Upper lobe of left lung (tissue), 6 donors: ENCODE measurements around the gene ITPK1. TPM values are rescaled to one million over a fixed set of nuclear protein-coding genes. Genes with fewer than 3 reads are reported as not detected.

Source experiments
- ATAC-seq, 2 donors: fragments of 200-7000 bp; cut with Tn5 transposase; one replicate each; pipeline ENCODE4 v1.9.1; 2022; ENCODE audit warnings: mild to moderate bottlenecking in 2 of 2, moderate library complexity in 2 of 2; ENCODE audit not compliant: low FRiP score in 2 of 2
- DNase-seq, 2 donors: peaks; one replicate each; pipeline ENCODE4 v3.0.0-alpha.2; 2019 to 2020
- H3K27ac ChIP-seq, 4 donors: fragments of 200-600 bp; sonication (generic); one replicate each; pipeline ENCODE4 v1.5.1; 2016 to 2019
- H3K27me3 ChIP-seq, 4 donors: fragments of 200-600 bp; sonication (generic); one replicate each; pipeline ENCODE4 v1.5.1; 2017 to 2019
- H3K36me3 ChIP-seq, 4 donors: fragments of 200-600 bp; sonication (generic); one replicate each; pipeline ENCODE4 v1.5.1; 2016 to 2019
- H3K4me1 ChIP-seq, 4 donors: fragments of 200-600 bp; sonication (generic); one replicate each; pipeline ENCODE4 v1.5.1; 2018 to 2019
- H3K4me3 ChIP-seq, 4 donors: fragments of 200-600 bp; sonication (generic); one replicate each; pipeline ENCODE4 v1.5.1; 2017 to 2019; ENCODE audit warnings: mild to moderate bottlenecking in 2 of 4, moderate library complexity in 1 of 4
- H3K9me3 ChIP-seq, 4 donors: fragments of 200-600 bp; sonication (generic); one replicate each; pipeline ENCODE4 v1.5.1; 2018 to 2019
- CTCF ChIP-seq, 6 experiments: fragments of 450-650 bp in 4 of 6; fragments of 200-600 bp in 2 of 6; sonication (generic) in 2 of 6; IDR thresholded peaks; one replicate each; pipeline ENCODE4 v1.5.1; 2016 to 2019; ENCODE audit warnings: antibody characterized with exemption in 6 of 6
- EP300 ChIP-seq, 4 donors: sonication (generic); formaldehyde crosslinking; IDR thresholded peaks; one replicate each; pipeline ENCODE4 v1.5.1; 2017; ENCODE audit warnings: antibody characterized with exemption in 4 of 4, control low read depth in 2 of 4
- POLR2A ChIP-seq, 4 donors: fragments of 450-650 bp; IDR thresholded peaks; one replicate each; pipeline ENCODE4 v1.5.1; 2016 to 2017; ENCODE audit warnings: antibody characterized with exemption in 4 of 4, mild to moderate bottlenecking in 2 of 4
- POLR2AphosphoS5 ChIP-seq, 2 donors: sonication (generic); formaldehyde crosslinking; IDR thresholded peaks; one replicate each; pipeline ENCODE4 v1.5.1; 2017; ENCODE audit warnings: antibody characterized with exemption in 2 of 2
- WGBS, 2 donors: methylation state at CpG; one replicate each; pipeline ENCODE4 v1.1.5; 2017 to 2018; 5-methylcytosine and 5-hydroxymethylcytosine counted together
- total RNA-seq, 6 donors: library from RNA; depleted of rRNA in 4 of 6; stranded (reverse); fragments of >200 nt in 4 of 6; gene quantifications; one replicate each; pipeline versions ENCODE4 v1.1.0 to v1.2.1, GENCODE V29; 2016 to 2021
- donor health status: DM: no; HTN: no; CAD: no; lungs with moderate emphysema.
- donor health status: DM: no; HTN: yes; CAD: no; lungs with severe emphysema.

ITPK1 gene
- total RNA-seq, 6 donors from 2014 or later: 41.9 to 128 (median 86.1) TPM

- H3K4me1 ChIP-seq: peaks cover 9 to 45% (median 38%) of the 10 kb centered on the region in 4 donors
- TF ChIP-seq POLR2A (IDR thresholded peaks at IDR 0.05): no peak
- no peak for TF ChIP-seq EP300 (IDR thresholded peaks at IDR 0.05)
- TF ChIP-seq POLR2AphosphoS5 (IDR thresholded peaks at IDR 0.05): no peak
- TF ChIP-seq CTCF (IDR thresholded peaks at IDR 0.05): no peak
- ATAC-seq (no peak), DNase-seq (no peak)
- no peak overlapping the region for H3K4me3 ChIP-seq
- H3K9me3 ChIP-seq: no peaks in the 10 kb centered on the region
- no peak overlapping the region for H3K27ac ChIP-seq
- WGBS, 2 donors: 75 to 83% methylated on average over 2 to 8 of the region's 8 CpGs
- no peaks in the 10 kb centered on the region for H3K36me3 ChIP-seq
- no peaks in the 10 kb centered on the region for H3K27me3 ChIP-seq
These were observed 109.9 kb downstream of the ITPK1 start for GRCh38 chr14:93005838-93006237.

- ATAC-seq (no peak), DNase-seq (no peak)
- Histone ChIP-seq H3K27ac (no peak overlapping the region), H3K27me3 (no peaks in the 10 kb centered on the region), H3K9me3 (no peaks in the 10 kb centered on the region), H3K4me3 (no peak overlapping the region), H3K36me3 (no peaks in the 10 kb centered on the region), H3K4me1 (peaks cover 9 to 40% (median 33%) of the 10 kb centered on the region in 4 donors)
- whole genome bisulfite sequencing, 2 donors: 87 to 89% methylated on average over 7 of the region's 7 CpGs
- no peak for TF ChIP-seq CTCF (IDR thresholded peaks at IDR 0.05)
- no peak for TF ChIP-seq POLR2AphosphoS5 (IDR thresholded peaks at IDR 0.05)
- TF ChIP-seq POLR2A (IDR thresholded peaks at IDR 0.05): no peak
- no peak for TF ChIP-seq EP300 (IDR thresholded peaks at IDR 0.05)
These were observed 110.5 kb downstream of the ITPK1 start for GRCh38 chr14:93005135-93005813.

- no peak for DNase-seq
- peaks cover 9 to 34% (median 27%) of the 10 kb centered on the region in 4 donors for H3K4me1 ChIP-seq
- H3K36me3 ChIP-seq: no peaks in the 10 kb centered on the region
- ATAC-seq: no peak
- 95 to 97% methylated on average over 7 of the region's 7 CpGs for WGBS, 2 donors
- no peaks in the 10 kb centered on the region for H3K9me3 ChIP-seq
- H3K4me3 ChIP-seq: no peak overlapping the region
- no peak for TF ChIP-seq CTCF (IDR thresholded peaks at IDR 0.05)
- no peak for TF ChIP-seq POLR2AphosphoS5 (IDR thresholded peaks at IDR 0.05)
- TF ChIP-seq EP300 (IDR thresholded peaks at IDR 0.05): no peak
- TF ChIP-seq POLR2A (IDR thresholded peaks at IDR 0.05): no peak
- no peak overlapping the region for H3K27ac ChIP-seq
- H3K27me3 ChIP-seq: no peaks in the 10 kb centered on the region
These were observed 111.0 kb downstream of the ITPK1 start for GRCh38 chr14:93004699-93005082.

GRCh38 chr14:93003945-93004698 lies 111.6 kb downstream of the ITPK1 start:
- TF ChIP-seq CTCF (IDR thresholded peaks at IDR 0.05): no peak
- no peak for TF ChIP-seq POLR2A (IDR thresholded peaks at IDR 0.05)
- no peak for TF ChIP-seq POLR2AphosphoS5 (IDR thresholded peaks at IDR 0.05)
- TF ChIP-seq EP300 (IDR thresholded peaks at IDR 0.05): no peak
- ATAC-seq (no peak), DNase-seq (no peak)
- Histone ChIP-seq H3K27me3 (no peaks in the 10 kb centered on the region), H3K4me3 (no peak overlapping the region), H3K4me1 (peaks cover 9 to 29% (median 23%) of the 10 kb centered on the region in 4 donors), H3K36me3 (peaks cover 0 to 3% (median 0%) of the 10 kb centered on the region in 4 donors), H3K9me3 (no peaks in the 10 kb centered on the region), H3K27ac (no peak overlapping the region)
- WGBS, 2 donors: 89 to 93% methylated on average over 13 to 18 of the region's 18 CpGs
